GM19238 (cell line): ENCODE results near the gene SELENON.
"Not testable (repeated sequence)": the region's sequence is repeated elsewhere in the genome, so short reads cannot be mapped to it uniquely, and the experiment has no call there.

ENCODE experiments used
- DNase-seq: peaks from one replicate; pipeline ENCODE4 v3.0.0; 2011; ENCODE audit warnings: low spot score; ENCODE audit not compliant: insufficient read length

SELENON gene

DNA sequence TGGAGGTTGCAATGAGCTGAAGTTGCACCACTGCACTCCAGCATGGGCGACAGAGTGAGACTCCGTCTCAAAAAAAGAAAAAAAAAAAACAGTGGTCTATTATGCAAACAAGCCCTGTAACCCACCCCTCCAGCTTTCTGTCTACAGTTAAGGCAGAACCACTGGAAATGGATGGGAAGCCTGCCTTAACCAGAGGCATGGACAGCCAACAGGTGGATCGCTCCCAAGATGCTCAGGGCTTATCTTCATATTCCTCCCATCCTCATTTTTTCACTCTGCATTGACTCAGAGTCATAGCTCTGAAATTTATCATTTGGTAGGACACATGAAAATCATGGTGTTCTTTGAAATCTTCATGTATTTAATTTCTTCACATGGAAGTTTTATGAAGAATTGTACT lies 28.5 kb downstream of the SELENON start:
- no peak for DNase-seq

- no peak for DNase-seq
Observed at GRCh38 chr1:25829046-25829445, 29.1 kb downstream of the SELENON start.

GRCh38 chr1:25831569-25832196 lies 31.7 kb downstream of the SELENON start:
- DNase-seq = no peak

GRCh38 chr1:25832336-25833037 lies 32.5 kb downstream of the SELENON start:
- no peak for DNase-seq

DNA sequence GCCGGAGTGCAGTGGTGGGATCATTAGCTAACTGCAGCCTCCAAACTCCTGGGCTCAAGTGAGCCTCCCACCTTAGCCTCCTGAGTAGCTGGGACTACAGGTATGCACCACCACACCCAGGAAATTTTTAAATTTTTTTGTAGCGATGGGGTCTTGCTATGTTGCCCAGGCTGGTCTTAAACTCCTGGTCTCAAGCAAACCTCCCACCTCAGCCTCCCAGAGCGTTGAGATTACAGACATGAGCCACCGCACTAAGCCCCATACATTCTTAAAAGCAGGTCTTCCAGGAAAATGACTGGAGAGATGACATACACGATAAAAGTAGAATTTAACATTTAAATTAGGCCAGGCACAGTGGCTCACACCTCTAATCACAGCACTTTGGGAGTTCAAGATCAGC lies 33.2 kb downstream of the SELENON start:
- DNase-seq = no peak

DNA sequence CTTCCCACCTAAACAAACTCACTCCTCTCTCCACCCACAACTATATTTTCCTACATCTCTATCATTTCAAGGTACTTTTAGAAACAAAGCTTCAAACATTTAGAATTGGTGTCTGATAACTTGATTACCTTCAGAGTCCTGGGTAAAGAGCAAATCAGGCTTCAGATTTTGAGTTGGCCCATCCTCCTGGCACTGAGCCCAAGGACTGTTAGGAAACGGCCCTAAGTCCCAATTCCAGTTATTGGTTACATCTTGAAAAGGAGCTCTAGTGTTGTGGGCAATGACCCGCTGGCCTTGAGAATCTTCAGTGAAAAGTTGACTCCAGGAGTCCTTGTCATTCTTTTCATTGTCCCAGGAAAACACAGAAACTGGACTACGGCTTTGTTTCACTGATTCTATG lies 34.9 kb downstream of the SELENON start:
- no peak for DNase-seq

GRCh38 chr1:25836695-25837094 lies 36.7 kb downstream of the SELENON start:
- no peak for DNase-seq

DNA sequence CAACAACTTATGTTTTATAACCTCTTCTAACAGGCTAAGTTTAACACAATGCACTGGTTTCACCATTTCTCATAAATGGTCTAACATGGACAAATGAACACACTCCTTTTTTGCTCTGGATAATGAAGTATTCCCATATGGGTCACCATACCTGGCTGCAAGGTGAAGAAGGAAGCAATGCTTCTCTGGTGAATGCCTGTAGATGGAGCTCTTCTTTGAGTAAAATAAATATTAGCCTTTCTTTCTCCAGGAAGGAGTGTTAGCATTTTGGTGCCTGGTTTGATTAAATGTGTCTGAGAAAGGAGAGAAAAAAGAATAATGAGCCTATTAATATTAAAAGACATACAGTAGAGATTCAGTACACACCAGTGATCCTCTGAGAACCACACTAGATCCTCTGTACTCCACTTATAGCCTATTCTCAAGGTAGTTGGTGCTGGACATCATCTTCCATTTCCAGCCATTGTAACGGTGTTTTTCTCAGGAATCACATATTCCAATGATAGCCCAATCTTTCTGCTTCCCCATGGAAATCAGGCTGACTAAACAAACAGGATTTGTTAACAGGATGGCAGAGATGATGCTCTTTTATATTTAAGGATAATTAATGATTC lies 37.4 kb downstream of the SELENON start:
- no peak for DNase-seq

DNA sequence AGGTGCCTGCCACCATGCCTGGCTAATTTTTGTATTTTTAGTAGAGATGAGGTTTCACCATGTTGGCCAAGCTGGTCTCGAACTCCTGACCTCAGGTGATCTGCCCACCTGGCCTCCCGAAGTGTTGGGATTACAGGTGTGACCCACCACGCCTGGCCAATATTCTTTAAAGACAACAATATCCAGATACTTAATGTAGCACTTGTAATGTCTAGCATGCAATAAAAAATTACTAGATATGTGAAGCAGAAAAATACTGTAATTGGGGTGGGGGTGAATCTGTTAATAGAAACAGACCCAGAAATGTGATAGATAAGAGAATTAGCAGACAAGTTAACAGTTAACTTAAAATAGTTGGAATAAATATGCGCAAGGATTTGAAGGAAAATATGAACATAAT lies 39.8 kb downstream of the SELENON start:
- not testable (repeated sequence) for DNase-seq

- DNase-seq = no peak
Observed at GRCh38 chr1:25843483-25843882, 43.5 kb downstream of the SELENON start.

GRCh38 chr1:25844536-25845337 lies 44.7 kb downstream of the SELENON start:
- no peak for DNase-seq

GRCh38 chr1:25845664-25846063 lies 45.7 kb downstream of the SELENON start:
- DNase-seq = no peak

DNA sequence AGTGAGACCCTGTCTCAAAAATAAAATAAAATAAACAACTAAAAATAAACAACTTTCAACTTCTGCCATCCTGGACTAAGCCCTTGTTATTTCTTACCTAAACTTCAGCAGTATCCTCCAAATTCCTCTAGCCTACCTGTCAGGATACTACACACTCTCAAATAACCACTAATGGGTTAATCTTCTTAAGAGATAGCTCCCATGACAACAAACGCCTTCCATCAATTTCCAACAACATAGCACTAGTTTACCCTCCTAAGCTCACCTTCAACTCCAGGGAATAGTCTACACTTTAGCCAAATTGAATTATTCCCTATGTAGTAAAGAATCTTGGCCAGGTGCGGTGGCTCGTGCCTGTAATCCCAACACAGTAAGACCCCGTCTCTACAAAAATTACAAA lies 47.9 kb downstream of the SELENON start:
- DNase-seq = no peak

GRCh38 chr1:25848531-25848930 lies 48.5 kb downstream of the SELENON start:
- DNase-seq = no peak

- no peak for DNase-seq
Observed at GRCh38 chr1:25854554-25854953, 54.6 kb downstream of the SELENON start.

DNA sequence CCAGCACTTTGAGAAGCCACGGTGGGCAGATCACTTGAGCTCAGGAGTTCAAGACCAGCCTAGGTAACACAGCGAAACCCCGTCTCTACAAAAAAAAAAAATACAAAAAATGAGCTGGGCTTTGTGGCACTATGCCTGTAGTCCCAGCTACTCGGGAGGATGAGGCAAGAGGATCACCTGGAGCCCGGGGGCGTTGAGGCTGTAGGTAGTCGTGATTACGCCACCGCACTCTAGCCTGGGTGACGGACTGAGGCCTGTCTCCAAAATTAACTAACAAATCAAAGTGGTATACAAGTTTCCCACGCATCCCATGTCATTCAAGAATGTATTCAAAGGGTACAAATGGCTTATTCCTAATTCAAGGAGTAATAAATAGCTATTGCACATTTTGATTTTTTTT lies 56.9 kb downstream of the SELENON start:
- DNase-seq = no peak

DNA sequence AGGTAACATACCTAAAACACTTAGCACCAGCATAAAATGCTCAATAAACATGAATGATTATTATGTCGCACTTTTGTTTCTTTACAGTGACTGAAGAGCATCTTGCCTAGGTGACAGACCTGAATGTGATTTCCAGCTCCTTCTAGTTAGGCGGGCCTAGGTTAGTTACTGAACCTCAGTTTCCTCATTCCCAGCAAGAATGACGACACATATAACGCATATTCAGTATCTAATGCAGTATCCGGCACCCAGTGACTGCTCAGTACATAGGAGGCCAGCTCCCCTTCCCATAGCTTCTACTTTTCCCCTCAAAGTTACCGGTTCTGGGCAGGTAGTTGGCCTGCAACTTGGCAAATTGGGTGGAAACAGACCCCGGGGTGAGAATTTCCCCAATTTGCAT lies 58.5 kb downstream of the SELENON start:
- no peak for DNase-seq

GRCh38 chr1:25858906-25859789 lies 59.2 kb downstream of the SELENON start, which contains the start of gene AUNIP:
AUNIP (minus strand) TSS chr1:25859457; CDS start chr1:25859357, 100 bp downstream.
- DNase-seq = peak; percentile 94

- no peak for DNase-seq
Observed at GRCh38 chr1:25861316-25862286, 61.6 kb downstream of the SELENON start.
